ENCODE results near the gene GJD3.
A peak's percentile ranks its signal among the peaks of the same experiment; 100 is the strongest.

The GJD3 gene

DNA sequence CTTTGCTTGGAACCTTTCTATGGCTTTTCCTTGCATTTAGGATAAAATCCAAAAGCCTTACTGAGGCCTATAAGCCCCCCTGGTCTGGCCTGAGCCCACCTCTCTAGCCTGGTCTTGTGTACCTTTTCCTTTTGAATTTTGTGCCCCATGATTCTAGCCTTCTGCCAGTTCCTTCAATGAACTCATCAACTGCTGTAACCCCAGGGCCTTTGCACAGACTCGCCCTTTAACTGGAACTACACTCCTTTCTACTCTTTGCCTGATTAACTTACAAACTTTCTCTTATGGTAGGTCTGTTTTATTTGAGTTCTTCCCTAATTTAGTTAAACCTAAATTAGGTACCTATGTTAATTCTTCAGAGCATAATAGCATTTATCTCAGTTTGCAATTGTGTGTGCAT is 24.2 kb downstream of the GJD3 start:
- Histone ChIP-seq H3K27ac (ENCODE audit: low read depth, low read length) (no peak overlapping the region), H3K9ac (ENCODE audit: low read depth in 1 of 2, low read length in 2 of 2) (no peak overlapping the region), H3K27me3 (ENCODE audit: control insufficient read depth in 1 of 2, insufficient read depth in 2 of 2, low read length in 2 of 2) (no peaks in the 10 kb centered on the region), H3K4me1 (ENCODE audit: control insufficient read depth in 1 of 2, insufficient read depth in 2 of 2, low read length in 2 of 2) (peaks cover 23 to 31% of the 10 kb centered on the region in 2 donors), H3K36me3 (ENCODE audit: control insufficient read depth in 1 of 2, insufficient read depth in 2 of 2, low read length in 2 of 2) (no peaks in the 10 kb centered on the region), H3K4me3 (ENCODE audit: low read depth in 1 of 2, low read length in 2 of 2) (no peak overlapping the region), H3K9me3 (ENCODE audit: control insufficient read depth in 1 of 2, low read length in 2 of 2) (no peaks in the 10 kb centered on the region)

DNA sequence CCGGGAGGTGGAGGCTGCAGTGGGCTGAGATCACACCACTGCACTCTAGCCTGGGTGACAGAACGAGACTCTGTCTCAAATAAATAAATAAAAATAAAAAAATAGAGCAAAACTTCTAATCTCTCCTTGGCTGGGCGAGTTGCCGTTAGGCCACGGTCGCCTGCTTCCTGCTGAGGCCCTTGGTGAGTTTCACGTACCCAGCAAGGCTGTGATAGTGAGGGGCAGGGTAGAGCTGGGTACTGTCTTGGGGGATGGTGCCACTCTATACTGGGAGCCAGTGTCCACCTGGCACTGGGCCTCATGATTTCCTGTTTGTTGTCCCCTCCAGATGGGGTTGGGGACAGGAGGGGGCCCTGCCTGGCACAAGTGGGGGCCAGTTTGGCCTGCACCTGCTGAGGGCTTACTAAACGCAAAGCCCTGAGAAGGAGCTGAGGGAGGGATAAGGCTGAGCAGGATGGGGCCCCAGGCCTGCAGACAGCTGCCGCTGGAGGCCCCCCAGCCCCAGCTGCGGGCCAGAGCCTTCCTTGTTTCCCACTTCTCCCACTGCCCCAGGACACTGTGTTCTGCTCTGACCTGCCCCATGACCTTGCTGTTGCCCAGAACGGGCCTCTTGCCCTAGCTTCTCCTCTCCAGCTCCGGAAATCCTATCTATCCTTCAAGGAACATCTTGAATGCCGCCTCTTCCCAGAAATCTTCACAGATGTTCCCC is 25.4 kb downstream of the GJD3 start:
- Histone ChIP-seq H3K4me3 (ENCODE audit: low read depth in 1 of 2, low read length in 2 of 2) (no peak overlapping the region), H3K36me3 (ENCODE audit: control insufficient read depth in 1 of 2, insufficient read depth in 2 of 2, low read length in 2 of 2) (no peaks in the 10 kb centered on the region), H3K27me3 (ENCODE audit: control insufficient read depth in 1 of 2, insufficient read depth in 2 of 2, low read length in 2 of 2) (no peaks in the 10 kb centered on the region), H3K9me3 (ENCODE audit: control insufficient read depth in 1 of 2, low read length in 2 of 2) (no peaks in the 10 kb centered on the region), H3K27ac (ENCODE audit: low read depth, low read length) (no peak overlapping the region), H3K9ac (ENCODE audit: low read depth in 1 of 2, low read length in 2 of 2) (no peak overlapping the region), H3K4me1 (ENCODE audit: control insufficient read depth in 1 of 2, insufficient read depth in 2 of 2, low read length in 2 of 2) (peaks cover 26 to 30% of the 10 kb centered on the region in 2 donors)

DNA sequence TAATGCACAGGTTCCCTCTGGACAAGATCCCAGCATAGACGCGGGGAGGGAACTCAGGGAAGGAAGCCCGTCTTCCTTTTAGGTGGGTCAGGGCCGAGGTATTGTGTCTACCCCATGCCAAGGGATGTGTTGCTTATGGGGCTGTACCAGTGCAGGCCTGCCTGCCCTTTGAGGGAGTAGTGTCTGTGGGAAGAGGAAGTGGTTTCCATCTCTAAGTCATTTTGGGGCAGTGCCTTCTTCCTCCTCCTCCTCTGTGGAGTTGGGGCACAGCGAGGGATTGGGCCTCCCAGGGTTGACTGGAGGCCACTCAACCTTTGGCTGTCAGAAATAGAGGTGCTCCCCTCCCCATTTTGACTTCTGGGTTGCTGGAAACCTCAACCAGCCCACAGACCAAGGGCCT is 26.5 kb downstream of the GJD3 start:
- no peaks in the 10 kb centered on the region for H3K9me3 ChIP-seq (ENCODE audit: control insufficient read depth in 1 of 2, low read length in 2 of 2)
- no peak overlapping the region for H3K27ac ChIP-seq (ENCODE audit: low read depth, low read length)
- no peak overlapping the region for H3K4me3 ChIP-seq (ENCODE audit: low read depth in 1 of 2, low read length in 2 of 2)
- H3K4me1 ChIP-seq (ENCODE audit: control insufficient read depth in 1 of 2, insufficient read depth in 2 of 2, low read length in 2 of 2): peaks cover 24% of the 10 kb centered on the region in 2 donors
- no peaks in the 10 kb centered on the region for H3K36me3 ChIP-seq (ENCODE audit: control insufficient read depth in 1 of 2, insufficient read depth in 2 of 2, low read length in 2 of 2)
- H3K9ac ChIP-seq (ENCODE audit: low read depth in 1 of 2, low read length in 2 of 2): no peak overlapping the region
- no peaks in the 10 kb centered on the region for H3K27me3 ChIP-seq (ENCODE audit: control insufficient read depth in 1 of 2, insufficient read depth in 2 of 2, low read length in 2 of 2)

DNA sequence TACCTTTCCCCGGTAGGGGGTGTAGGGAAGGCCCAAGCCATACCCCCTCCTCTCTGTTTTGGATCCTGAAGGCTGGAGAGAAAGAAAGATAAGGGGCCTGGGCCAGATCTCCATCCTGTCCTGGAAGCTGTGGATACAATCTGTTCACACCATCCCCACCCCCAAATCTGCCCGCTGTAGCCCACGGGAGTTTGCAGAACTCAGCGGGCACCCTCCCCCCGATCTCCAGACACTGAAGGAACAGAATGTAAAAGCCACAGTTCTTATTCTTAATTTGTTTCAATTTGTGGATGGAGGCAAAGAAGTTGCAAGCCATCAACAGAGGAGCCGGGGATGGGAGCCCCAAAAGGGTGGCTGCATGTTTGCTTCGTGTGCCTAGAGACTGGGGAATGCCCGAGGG is 27.2 kb downstream of the GJD3 start:
- peaks cover 28% of the 10 kb centered on the region in 2 donors for H3K4me1 ChIP-seq (ENCODE audit: control insufficient read depth in 1 of 2, insufficient read depth in 2 of 2, low read length in 2 of 2)
- no peak overlapping the region for H3K27ac ChIP-seq (ENCODE audit: low read depth, low read length)
- no peak overlapping the region for H3K9ac ChIP-seq (ENCODE audit: low read depth in 1 of 2, low read length in 2 of 2)
- no peaks in the 10 kb centered on the region for H3K9me3 ChIP-seq (ENCODE audit: control insufficient read depth in 1 of 2, low read length in 2 of 2)
- no peaks in the 10 kb centered on the region for H3K27me3 ChIP-seq (ENCODE audit: control insufficient read depth in 1 of 2, insufficient read depth in 2 of 2, low read length in 2 of 2)
- H3K36me3 ChIP-seq (ENCODE audit: control insufficient read depth in 1 of 2, insufficient read depth in 2 of 2, low read length in 2 of 2): no peaks in the 10 kb centered on the region
- H3K4me3 ChIP-seq (ENCODE audit: low read depth in 1 of 2, low read length in 2 of 2): no peak overlapping the region

DNA sequence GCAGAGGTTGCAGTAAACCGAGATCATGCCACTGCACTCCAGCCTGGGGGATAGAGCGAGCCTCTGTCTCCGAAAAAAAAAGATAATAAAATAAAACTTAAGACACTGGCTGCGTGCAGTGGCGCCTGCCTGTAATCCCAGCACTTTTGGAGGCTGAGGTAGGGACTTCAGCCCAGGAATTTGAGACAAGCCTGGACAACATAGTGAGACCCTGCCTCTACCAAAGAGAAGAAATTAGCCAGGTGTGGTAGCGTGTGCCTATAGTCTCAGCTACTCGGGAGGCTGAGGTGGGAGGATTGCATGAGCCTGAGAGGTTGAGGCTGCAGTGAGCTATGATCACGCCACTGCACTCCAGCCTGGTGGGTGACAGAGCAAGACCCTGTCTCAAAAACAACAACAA is 28.9 kb downstream of the GJD3 start:
- Histone ChIP-seq H3K9ac (ENCODE audit: low read depth in 1 of 2, low read length in 2 of 2) (no peak overlapping the region), H3K27me3 (ENCODE audit: control insufficient read depth in 1 of 2, insufficient read depth in 2 of 2, low read length in 2 of 2) (no peaks in the 10 kb centered on the region), H3K27ac (ENCODE audit: low read depth, low read length) (no peak overlapping the region), H3K4me1 (ENCODE audit: control insufficient read depth in 1 of 2, insufficient read depth in 2 of 2, low read length in 2 of 2) (peaks cover 41% of the 10 kb centered on the region in 2 donors), H3K9me3 (ENCODE audit: control insufficient read depth in 1 of 2, low read length in 2 of 2) (no peaks in the 10 kb centered on the region), H3K4me3 (ENCODE audit: low read depth in 1 of 2, low read length in 2 of 2) (no peak overlapping the region), H3K36me3 (ENCODE audit: control insufficient read depth in 1 of 2, insufficient read depth in 2 of 2, low read length in 2 of 2) (peaks cover 5 to 8% of the 10 kb centered on the region in 2 donors)

DNA sequence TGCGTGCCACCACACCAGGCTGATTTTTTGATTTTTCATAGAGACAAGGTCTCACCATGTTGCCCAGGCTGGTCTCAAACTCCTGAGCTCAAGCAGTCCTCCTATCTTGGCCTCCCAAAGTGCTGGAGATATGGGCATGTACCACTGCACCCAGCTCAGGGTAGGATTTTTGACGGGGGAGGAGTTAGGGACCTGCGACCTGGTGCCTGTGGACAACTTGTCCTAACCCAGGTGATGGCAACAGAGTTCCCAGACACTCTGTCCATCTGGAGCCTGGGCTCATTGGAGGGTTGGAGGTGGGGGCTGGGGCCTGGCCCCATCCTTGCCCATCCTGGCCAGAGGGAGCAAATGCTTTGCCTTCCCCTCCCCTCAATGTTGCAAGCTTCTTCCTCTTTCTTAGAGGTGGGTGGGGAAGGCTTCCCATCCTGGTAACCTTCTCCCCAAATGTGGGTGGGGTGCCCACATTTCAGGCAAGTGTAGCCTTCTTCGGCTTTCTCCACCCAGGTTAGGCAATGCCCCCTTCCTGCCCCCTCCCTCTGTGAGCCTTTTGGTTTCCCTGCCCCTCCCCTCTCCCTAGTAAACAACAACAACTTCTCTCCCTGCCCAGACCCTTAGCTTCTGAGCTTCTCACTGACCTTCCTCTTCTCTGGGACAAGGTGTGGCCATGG is 30.6 kb downstream of the GJD3 start:
- H3K9ac ChIP-seq (ENCODE audit: low read depth in 1 of 2, low read length in 2 of 2): peak overlapping the region in 1 of 2 donors; percentile 12
- H3K27me3 ChIP-seq (ENCODE audit: control insufficient read depth in 1 of 2, insufficient read depth in 2 of 2, low read length in 2 of 2): no peaks in the 10 kb centered on the region
- H3K9me3 ChIP-seq (ENCODE audit: control insufficient read depth in 1 of 2, low read length in 2 of 2): no peaks in the 10 kb centered on the region
- peaks cover 45 to 52% of the 10 kb centered on the region in 2 donors for H3K4me1 ChIP-seq (ENCODE audit: control insufficient read depth in 1 of 2, insufficient read depth in 2 of 2, low read length in 2 of 2)
- no peak overlapping the region for H3K4me3 ChIP-seq (ENCODE audit: low read depth in 1 of 2, low read length in 2 of 2)
- H3K36me3 ChIP-seq (ENCODE audit: control insufficient read depth in 1 of 2, insufficient read depth in 2 of 2, low read length in 2 of 2): peaks cover 5 to 8% of the 10 kb centered on the region in 2 donors
- H3K27ac ChIP-seq (ENCODE audit: low read depth, low read length): no peak overlapping the region

DNA sequence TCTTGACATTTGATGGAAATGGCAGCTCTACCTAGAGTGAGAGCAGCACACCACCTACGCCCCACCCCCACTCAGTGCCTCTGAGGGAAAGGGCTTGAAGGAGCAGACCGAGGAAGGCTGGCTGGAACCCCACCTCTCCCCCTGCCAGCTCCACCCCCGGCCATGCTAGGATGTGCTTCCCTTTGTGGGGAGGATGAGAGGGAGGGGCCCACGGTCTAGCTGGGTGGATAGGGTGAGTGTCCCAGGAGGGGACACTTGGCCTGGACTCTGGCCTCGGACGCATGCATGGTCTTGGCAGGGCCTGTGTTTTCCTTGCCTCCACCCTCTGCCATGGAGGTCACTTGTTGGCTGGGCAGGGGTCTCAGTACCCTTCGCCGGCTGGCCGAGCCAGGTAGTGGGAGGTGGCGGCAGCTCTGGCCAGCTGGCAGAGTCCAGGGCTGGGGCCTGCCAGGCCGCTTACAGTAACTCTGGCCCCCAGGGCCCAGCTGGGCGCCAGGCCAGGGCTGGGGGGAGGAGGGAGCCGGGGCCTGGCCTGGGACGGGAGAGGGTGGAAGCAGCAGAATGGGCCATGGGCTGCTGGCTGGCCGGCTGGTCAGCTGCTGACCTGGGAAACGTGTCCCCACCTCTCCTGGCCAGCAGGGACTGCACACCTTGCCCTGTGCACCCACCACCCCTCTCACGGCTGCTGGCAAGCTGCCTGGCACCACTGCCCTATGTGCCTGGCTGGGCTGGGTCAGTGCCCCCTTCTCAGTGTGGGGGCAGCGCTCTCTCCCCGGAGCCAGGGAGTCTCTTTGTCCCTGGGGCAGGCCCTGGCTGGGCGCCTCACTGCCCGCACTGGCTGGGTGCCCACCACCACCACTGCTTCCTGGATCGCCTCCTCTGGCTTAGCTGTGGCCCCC is 32.5 kb downstream of the GJD3 start:
- no peaks in the 10 kb centered on the region for H3K9me3 ChIP-seq (ENCODE audit: control insufficient read depth in 1 of 2, low read length in 2 of 2)
- no peaks in the 10 kb centered on the region for H3K27me3 ChIP-seq (ENCODE audit: control insufficient read depth in 1 of 2, insufficient read depth in 2 of 2, low read length in 2 of 2)
- peak overlapping the region; percentile 67 for H3K27ac ChIP-seq (ENCODE audit: low read depth, low read length)
- H3K4me1 ChIP-seq (ENCODE audit: control insufficient read depth in 1 of 2, insufficient read depth in 2 of 2, low read length in 2 of 2): peaks cover 60 to 61% of the 10 kb centered on the region in 2 donors
- no peak overlapping the region for H3K9ac ChIP-seq (ENCODE audit: low read depth in 1 of 2, low read length in 2 of 2)
- H3K36me3 ChIP-seq (ENCODE audit: control insufficient read depth in 1 of 2, insufficient read depth in 2 of 2, low read length in 2 of 2): peaks cover 5 to 8% of the 10 kb centered on the region in 2 donors
- H3K4me3 ChIP-seq (ENCODE audit: low read depth in 1 of 2, low read length in 2 of 2): no peak overlapping the region

DNA sequence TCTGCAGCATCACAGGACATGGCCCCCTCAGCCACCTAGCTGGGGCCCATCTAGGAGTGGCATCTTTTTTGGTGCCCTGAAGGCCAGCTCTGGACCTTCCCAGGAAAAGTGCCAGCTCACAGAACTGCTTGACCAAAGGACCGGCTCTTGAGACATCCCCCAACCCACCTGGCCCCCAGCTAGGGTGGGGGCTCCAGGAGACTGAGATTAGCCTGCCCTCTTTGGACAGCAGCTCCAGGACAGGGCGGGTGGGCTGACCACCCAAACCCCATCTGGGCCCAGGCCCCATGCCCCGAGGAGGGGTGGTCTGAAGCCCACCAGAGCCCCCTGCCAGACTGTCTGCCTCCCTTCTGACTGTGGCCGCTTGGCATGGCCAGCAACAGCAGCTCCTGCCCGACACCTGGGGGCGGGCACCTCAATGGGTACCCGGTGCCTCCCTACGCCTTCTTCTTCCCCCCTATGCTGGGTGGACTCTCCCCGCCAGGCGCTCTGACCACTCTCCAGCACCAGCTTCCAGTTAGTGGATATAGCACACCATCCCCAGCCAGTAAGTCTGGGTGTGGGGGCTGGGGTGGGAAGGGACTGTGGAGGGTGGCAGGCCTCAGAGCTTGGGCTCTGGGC is 33.6 kb downstream of the GJD3 start:
- H3K9ac ChIP-seq (ENCODE audit: low read depth in 1 of 2, low read length in 2 of 2): no peak overlapping the region

DNA sequence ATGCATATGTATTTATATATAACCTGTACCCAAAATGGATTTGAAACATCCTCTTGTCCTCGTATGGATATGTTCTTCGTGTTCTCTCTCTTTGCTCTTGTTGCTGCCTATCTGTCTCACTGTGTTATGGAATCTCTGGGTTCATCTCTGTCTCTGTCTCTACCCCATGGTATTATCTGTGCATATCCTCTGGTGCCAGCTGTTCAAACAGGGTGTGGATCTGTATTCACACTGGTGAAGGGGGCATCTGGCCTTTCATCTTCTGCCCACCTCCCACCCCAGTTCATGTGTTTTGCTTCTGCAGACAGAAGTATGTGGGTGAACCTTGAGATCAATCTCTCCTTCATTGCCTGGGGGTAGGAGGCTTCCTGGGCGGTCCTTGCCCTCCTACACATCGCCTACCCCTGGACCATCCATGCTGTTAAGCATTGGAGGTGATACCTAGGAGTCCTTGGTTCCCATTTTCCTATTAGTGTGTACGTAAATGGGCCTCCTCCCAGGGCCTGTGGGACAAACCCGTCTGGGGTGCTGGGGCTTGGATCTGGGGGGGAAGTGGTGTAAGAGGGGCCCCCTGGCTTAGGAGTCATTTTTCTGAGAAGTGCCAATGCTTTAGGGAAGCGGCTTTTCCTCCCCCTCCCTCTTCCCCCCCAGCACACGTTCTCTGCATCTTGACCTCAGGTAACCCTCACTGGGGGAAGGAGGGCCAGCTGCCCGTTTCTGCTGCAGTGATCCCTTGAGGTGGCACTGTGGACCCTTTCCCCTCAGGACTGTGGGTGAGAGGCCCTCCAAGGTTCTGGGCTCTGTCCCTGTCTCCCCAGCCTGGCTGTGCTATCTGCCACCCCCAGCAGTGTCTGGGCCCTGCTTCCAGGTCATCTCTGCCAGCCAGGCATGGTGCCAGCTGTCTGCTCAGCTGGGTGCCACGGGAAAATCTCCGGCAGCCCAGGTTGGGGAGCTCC is 34.4 kb downstream of the GJD3 start:
- Histone ChIP-seq H3K36me3 (ENCODE audit: control insufficient read depth in 1 of 2, insufficient read depth in 2 of 2, low read length in 2 of 2) (peaks cover 5 to 8% of the 10 kb centered on the region in 2 donors), H3K4me1 (ENCODE audit: control insufficient read depth in 1 of 2, insufficient read depth in 2 of 2, low read length in 2 of 2) (peaks cover 77% of the 10 kb centered on the region in 2 donors), H3K27ac (ENCODE audit: low read depth, low read length) (peak overlapping the region; percentile 36), H3K27me3 (ENCODE audit: control insufficient read depth in 1 of 2, insufficient read depth in 2 of 2, low read length in 2 of 2) (no peaks in the 10 kb centered on the region), H3K4me3 (ENCODE audit: low read depth in 1 of 2, low read length in 2 of 2) (no peak overlapping the region), H3K9ac (ENCODE audit: low read depth in 1 of 2, low read length in 2 of 2) (no peak overlapping the region), H3K9me3 (ENCODE audit: control insufficient read depth in 1 of 2, low read length in 2 of 2) (no peaks in the 10 kb centered on the region)

More for the DNA sequence above, 33.6 kb downstream of the GJD3 start:
- Histone ChIP-seq H3K36me3 (ENCODE audit: control insufficient read depth in 1 of 2, insufficient read depth in 2 of 2, low read length in 2 of 2) (peaks cover 5 to 8% of the 10 kb centered on the region in 2 donors), H3K27ac (ENCODE audit: low read depth, low read length) (peak overlapping the region; percentile 36), H3K9me3 (ENCODE audit: control insufficient read depth in 1 of 2, low read length in 2 of 2) (no peaks in the 10 kb centered on the region), H3K4me3 (ENCODE audit: low read depth in 1 of 2, low read length in 2 of 2) (no peak overlapping the region), H3K27me3 (ENCODE audit: control insufficient read depth in 1 of 2, insufficient read depth in 2 of 2, low read length in 2 of 2) (no peaks in the 10 kb centered on the region), H3K4me1 (ENCODE audit: control insufficient read depth in 1 of 2, insufficient read depth in 2 of 2, low read length in 2 of 2) (peaks cover 70 to 71% of the 10 kb centered on the region in 2 donors)
